GM19397 (cell line): ENCODE results near the gene RNPEPL1.
"Not testable (repeated sequence)": the region's sequence is repeated elsewhere in the genome, so short reads cannot be mapped to it uniquely, and the experiment has no call there.

Experiments used
- ATAC-seq: cut with Tn5 transposase; IDR thresholded peaks from one replicate; pipeline ENCODE4 v1.9.1; 2021; ENCODE audit warnings: mild to moderate bottlenecking, moderate library complexity; ENCODE audit not compliant: unreplicated experiment

The RNPEPL1 gene

DNA sequence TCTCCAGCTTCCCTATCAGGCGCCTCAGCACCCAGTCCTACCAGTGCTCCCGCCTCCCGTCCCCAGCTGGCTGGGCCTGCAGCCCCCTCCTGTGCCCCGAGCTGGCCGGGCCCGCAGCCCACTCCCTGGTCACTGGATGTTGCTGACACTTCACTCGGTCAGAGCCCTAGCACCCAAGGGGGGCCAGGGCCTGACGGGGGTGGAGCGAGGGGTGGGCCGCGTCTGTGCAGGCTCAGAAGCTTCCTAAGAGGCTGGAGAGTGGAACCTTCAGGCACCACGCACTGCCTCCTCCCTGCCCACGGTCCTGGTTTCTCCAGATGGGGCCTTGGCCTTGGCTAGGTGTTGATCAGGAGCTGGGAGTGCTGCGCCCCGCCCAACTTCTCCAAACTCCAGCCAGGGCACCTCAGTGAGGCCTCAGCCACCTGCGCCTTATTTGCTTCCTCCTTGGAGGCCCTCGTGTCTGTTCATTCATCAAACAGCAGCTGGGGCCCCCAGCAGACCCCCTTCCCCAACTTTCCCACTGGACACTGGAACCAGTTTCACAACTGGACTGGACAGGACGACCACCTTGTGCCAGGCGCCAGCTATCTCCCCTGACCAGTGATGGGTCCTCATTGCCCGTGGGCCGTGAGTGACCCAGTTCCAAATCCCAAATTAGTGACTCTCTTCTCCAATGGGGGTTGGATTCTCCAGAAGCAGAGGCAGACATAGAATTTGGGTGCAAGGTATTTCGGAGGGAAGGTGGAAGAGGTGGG lies 35.0 kb downstream of the RNPEPL1 start:
- no peak for ATAC-seq

DNA sequence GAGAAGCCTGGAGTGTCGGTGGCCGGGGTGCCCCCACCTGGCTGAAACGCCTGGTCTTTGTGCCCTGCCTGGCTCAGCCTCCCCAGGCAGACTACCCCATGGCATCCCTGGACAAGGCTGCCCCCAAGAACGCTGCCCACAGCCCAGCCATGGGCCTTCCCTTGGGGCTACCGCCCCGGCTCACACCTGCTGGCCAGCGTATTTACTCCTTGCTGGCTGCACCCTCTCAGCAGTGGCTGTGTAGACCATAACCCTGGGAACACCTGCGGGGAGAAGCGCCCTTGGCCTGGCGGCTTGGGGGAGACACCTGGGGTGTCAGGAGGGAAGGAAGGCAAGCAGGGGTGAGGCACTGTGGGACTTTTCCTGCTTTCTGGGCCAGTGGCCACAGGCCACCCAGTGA lies 35.6 kb downstream of the RNPEPL1 start:
- ATAC-seq, result no peak

DNA sequence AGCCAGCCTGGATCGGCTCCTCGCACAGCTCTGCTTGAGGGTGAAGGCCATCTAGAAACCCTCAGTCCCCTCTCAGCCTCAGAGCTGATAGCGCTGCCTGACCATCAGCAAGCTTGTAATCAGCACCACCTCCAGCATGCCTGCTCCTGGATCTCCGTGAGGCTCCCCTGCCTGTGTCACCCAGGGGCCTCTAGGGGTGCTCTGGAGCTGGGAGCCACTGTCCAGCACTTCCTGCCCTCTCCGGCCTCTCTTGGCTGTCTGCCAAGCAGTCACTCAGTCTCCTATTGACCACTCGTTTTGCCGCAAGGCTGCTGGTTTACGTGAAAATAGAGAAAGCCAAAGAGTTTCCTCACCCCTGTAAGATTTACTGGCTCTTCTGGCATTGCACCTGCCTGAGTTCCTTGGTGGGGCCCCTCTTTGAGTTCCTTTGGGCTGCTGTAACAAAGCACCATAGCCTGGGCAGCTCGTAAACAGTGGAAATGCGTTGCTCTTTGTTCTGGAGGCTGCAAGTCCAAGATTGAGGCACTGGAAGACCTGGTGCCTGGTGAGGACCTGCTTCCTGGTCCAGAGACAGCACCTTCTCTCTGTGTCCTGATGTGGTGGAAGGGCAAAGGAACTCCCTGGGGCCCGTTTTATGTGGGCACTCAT lies 36.1 kb downstream of the RNPEPL1 start:
- no peak for ATAC-seq

DNA sequence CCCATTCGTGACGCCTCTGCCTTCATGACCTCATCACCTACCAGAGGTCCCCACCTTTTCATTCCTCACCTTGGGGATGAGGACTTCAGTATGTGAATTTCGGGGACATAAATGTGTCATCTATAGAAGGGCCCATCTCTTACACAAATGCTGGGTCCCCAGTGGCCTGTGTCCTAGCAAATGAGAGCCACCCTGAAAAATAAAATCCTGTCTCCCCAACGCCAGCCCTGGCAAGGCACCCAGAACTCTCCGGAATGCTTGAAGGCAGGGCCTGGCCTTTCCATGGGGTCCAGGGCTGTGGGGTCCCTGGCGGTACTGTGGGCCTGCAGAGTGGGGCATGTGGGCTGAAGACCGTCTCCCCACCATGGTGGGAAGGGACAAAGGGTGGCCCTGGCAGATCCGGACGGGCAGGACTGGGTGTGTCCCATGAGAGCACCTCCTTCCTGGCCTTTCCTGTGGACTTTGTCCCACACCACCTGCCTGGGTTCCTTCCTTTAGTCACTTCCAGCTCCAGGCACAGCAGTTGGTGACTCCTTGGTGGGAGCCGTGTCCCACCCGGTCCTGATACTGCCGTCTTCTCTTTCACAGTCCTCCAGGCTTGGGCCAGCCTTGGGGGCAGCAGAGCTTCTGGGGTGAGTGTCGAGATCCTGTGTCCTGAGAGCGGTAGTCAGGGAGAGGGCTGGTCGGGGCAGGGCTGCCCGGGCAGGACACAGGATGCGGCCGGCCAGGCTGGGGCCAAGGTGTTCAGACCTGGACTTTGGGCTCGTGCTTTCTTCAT lies 36.8 kb downstream of the RNPEPL1 start:
- ATAC-seq, result no peak

DNA sequence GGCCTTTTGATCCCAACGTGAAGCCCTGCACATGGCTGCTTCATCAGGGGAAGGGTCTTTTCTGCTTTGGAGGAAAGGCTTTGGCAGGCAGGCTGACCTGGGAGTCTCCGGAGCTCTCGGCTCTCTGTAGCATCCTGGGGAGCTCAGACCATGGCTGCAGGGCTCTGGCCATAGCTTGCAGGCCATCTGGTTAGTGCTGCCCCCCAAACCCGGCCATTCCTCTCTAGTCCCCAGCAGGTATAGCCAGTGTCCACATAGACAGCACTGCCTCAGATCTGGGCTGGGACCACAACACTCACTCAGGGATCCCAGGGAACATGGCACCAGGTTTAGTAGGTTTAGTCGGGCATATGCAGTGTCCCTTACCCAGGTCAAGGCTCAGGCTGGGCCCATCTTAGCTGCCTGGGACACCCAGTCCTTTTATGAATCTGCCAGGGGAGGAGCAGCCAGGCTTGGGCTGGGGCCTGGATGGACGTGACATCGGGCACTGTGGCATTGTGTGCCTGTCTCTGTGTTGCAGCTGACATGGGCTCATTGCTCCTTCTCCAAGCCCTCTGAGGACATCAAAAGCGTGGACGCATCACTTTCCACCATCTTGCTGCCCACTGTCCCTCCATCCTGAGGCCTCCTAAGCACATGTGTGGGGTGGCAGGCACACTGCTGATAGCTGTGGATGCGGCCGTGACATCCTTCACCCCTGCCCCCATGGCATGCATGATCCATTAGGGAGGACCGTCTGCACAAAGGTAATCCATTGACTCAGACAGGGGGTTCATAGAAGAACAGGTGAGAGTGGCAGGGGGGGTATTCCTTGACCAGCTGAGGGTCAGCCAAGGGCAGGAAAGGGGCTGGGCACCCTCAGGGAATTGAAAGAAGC lies 37.8 kb downstream of the RNPEPL1 start:
- ATAC-seq, result no peak

DNA sequence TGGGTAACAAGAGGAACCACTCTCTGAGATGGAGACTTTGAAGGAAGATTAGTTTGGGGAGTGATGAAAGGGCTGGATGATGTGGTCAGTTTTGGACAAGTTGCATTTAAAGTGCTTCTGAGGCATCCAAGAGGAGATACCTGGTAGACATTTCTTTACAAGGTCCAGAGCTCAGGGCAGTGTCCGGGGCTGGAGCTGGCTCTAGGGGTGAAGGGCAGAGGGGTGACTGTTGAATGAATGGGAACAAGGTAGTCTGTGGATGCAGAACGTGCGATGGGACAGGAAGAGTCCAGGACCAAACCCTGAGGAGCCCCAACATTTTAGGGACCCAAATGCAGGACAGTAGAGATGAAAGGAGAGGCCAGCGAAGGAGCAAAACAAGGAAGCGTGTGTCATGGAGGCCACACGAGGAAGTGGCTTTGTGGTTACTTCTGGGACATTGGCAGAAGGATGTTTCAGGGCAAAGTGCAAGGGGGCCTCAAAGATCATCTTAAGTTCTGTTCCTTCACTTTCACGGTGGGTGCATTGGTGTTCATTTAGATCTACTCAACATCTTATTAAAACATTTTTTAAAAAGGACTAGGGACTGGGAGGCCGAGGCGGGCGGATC lies 43.4 kb downstream of the RNPEPL1 start:
- ATAC-seq, result no peak

DNA sequence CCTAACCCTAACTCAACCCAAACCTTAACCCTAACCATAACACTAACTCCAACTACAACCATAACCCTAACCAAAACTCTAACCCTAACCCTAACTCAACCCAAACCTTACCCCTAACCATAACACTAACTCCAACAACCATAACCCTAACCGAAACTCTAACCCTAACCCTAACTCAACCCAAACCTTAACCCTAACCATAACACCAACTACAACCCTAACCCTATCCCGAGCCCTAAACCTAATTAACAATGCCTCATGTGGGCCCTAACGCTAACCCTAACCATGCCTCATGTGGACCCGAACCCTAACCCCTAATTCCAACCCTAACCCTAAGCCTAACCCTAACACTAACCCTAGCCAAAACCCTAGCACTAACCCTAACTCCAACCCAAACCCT lies 45.5 kb downstream of the RNPEPL1 start:
- no peak for ATAC-seq

DNA sequence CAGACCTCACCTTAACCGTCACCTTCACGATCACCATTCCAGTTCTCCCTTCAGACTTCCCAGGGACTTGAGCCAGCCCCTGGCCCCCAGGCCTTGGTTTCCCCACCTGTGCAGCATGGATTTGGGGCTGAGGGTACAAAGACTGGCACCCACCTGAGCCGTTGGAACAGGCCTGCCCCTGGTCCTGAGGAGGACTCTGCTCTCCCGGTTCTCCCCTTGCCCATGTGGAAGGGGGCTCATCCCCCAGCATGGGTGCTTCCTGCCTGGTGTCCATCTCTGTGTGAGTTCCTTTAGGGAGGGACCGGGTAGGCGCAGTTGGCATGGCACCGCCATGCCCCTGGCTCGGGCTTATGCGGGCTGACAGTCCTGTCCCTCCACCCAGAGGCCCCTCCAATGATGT lies 46.1 kb downstream of the RNPEPL1 start:
- ATAC-seq, result no peak

DNA sequence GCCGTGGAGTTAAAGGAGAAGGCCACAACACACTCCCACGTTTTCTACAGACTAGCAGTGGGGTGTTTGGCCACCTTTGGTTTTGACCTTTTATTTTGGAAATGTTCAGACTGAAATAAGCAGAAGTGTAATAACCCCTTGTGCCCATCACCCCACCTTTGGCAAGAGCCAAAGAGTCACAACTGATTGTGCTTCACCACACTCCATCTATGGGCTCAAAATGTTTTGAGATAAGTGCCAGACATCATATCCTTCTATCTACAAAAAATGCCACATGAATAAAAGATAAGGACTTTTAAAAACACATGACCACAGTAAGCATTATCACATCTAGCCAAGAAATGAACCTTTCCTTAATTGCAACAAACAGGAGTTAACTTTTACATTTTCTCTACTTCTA lies 47.1 kb downstream of the RNPEPL1 start:
- no peak for ATAC-seq

DNA sequence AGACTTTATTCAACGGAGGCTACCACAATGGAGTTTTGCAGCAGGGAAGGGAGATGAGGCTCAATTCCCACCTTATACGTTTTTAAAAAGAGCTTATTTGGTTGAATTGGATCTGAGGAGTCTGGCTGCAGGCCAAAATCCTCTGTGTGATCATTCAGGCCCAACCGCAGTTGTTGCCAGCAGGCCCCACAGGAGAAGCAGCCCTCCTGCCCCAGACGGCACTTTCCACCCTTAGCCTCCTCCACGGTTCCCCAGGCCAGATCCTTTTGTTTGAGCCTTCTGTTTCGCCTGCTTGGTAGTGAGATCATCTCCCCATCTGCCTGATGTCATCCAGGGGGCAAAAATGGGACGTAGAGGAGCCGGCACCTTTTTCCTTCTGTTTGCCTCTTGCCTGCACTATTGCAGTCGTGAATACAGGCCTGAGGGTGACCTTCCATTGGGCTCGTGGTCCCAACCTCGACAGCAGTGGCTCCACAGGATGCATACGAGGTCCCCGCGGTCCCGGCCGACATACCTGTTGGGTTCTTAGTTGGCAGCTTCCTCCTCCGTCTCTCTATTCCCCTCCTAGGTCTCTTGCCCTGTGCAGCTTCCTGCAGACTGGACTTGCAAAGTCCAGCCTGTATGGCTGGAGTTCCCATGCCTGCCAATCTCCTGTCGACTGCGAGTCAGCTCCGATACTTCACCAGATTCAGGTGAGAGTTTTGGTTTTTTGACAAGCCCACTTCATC lies 47.7 kb downstream of the RNPEPL1 start:
- ATAC-seq, result no peak

DNA sequence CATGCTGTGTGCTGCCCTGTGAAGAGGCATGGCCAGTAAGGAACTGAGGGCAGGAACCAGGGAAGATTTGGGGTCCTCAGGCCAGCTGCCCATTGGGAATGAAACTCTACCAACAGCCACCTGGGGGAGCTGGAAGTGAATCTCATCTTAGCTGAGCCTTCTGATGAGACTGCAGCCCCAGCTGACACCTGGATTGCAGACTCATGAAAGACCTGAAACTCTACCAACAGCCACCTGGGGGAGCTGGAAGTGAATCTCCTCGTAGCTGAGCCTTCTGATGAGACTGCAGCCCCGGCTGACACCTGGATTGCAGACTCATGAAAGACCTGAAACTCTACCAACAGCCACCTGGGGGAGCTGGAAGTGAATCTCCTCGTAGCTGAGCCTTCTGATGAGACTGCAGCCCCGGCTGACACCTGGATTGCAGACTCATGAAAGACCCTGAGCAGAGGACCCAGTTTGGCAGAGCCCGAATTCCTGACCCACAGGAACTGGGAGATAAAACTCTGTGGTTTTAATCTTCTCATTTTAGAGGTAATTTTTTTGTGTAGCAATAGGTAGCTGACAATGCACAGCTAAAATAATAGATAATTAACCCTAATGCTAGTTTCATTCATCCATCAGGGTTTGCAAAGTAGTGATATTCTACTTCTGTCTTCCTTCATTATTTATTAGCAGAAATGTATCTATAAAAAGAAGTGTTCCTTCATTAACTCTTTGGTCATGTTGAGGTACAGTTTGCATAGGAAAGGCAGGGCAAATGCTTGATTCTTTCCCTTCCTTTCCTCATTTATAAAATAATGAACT lies 48.8 kb downstream of the RNPEPL1 start:
- ATAC-seq, result not testable (repeated sequence)

DNA sequence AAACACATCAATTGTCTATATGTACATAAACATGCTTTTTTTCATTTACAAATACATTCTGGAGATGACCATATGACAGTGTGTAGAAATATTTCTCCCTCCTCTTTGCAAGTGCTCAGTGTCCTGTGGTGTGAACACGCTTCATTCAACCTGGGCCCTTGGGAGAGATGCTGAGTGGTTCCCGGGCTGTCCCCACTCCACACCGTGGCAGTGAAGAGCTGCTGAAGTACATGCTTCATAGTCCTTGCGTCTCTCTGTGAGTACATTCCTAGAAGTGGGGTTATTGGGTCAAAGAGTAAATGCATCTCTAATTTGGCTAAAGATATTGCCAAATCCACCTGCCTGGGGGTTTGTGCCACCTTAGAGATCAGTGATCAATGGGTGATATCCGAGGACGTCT lies 50.5 kb downstream of the RNPEPL1 start:
- ATAC-seq, result no peak

DNA sequence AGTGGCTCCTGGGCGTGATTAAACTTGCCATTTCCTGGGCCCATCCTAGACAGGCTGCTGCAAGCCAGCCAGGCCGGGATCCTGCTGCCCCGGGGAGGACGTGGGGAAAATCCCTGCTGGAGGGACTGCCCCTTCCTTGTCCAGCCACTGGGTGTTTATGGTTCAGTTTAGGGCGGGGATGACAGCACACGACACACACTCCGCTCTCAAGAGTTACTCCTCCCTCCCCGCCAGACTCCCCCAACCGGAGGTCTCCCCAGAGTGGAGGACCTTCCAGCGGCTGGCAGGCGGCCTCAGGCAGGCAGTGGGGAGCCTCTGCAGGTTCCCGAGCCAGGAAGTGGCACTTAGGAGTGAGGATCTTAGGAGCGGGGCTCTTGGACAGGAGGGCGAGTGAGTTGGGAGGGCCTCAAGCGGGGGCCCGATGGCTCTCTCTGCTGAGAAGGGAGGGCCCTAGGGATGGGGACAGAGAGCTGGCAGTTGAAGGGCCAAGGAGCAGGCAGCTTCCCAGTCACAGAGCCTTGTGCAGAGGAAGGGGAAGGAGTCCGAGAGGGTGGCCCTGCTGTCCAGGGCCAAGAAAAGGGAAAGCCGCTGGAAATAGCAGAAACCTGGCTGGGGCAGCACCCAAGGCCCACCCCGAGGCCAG lies 51.3 kb downstream of the RNPEPL1 start:
- ATAC-seq, result no peak

DNA sequence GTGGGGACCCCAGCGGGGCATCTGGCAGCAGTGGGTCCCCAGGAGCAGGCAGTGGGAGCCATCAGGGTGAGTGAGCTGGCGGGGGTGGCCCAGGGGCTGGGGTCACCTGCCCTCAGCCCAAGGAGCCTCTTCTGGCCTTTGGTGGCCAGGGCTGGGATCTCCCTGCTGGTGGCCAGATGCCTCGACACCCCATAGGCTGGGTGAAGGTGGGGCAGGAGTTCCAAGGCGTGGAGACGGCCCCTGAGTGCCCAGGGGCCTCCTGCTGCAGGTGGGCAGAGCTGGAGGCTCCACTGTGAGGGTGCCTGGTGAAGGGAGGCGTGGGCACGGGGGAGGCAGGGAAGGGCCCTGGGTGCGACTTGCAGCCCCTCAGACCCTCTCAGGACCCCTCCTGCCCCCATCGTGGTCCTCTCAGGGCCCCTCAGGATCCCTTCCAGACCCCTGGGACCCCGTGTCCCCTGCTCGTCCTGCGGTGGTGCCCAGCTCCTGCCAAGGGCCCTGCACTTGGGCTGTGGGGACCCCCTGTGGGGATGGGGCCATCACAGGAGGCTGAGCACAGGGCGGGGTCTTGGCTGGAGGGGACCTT lies 52.0 kb downstream of the RNPEPL1 start:
- no peak for ATAC-seq

DNA sequence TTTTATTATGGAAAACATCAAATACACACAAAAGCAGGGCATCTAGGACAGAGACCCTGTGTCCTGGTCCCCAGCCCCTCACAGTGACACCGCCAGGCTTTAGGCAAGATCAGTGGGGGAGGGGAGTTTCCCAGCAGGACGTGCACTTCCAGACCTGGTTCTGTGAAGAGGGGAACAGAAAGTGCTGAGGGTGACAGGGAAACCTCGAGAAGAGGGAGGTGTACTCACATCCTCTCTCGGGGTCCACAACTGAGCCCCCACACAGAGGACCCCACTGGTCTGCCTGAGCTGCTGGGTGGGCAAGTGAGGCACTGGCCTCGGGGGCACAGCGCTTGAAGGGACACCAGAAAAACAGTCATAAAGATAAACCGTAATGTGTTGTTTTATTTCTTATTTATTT lies 52.6 kb downstream of the RNPEPL1 start:
- no peak for ATAC-seq

DNA sequence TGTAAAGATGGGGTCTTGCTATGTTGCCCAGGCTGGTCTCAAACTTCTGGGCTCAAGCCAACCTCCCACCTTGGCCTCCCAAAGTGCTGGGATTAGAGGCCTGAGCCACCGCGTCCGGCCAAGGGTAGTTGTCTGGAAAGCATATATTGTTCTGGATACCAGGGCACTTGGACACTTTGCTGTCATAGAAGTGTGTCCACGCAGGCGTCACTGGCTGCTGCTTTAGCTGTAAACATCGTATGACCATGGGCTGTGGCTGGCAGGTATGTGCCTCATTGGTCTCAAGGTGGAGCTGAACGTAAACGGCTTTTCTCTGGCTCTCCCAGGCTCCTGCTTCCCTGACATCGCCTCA lies 53.8 kb downstream of the RNPEPL1 start:
- ATAC-seq, result no peak

DNA sequence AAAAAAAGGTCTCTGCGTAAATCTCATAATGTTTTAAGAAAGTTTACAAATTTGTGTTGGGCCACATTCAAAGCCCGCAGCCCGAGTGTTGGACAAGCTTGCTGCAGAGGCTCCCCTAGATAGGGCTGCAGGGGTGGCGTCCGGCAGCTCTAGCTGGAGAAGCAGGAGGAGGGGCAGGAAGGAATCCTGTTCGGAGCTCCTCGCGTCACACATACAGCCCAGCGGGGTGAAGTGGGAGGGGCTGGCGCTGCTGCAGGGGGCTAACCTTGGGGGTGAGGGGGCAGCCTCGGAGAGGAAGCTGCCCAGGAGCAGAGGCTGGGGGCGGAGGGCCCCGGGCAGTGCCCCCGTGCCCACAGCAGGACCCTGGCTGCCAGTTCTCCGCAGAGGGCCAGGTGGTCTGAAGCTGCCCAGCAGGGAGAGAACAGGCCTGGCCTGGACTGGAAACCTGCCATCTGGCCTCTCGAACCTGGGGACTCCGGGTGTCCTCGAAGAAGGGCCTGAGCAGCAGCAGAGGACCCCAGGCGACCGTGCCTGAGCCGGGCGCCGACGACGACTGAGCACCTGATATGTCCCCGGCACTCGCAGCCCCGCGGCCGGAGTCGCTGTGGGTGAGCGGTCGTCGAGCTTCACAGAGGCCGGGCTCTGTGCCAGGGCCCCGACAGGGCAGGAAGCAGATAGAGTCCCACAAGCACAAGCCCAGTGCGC lies 54.4 kb downstream of the RNPEPL1 start:
- no peak for ATAC-seq

DNA sequence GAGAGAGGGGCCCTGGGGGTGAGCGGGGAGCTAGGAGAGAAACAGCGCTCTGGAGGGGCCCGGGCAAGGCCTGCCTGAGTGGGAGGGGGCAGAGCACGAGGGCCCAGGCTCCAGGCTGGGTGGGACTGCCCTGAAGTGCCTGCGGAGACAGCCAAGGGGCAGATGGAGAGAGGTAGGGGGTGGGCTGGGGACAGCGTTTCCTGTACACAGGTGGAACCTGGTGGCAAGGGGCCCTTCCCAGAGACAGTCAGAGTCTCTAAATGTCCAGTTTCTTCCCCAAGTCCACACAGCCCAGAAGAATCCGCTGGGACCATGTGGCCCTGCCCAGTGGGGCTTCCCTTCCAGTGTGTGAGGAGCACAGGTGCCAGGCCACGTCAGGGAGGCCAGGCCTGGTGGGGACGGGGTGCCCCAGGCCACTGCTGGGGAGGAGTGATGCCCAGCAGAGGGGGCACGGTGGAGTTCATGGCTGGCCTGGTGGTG lies 55.3 kb downstream of the RNPEPL1 start:
- ATAC-seq, result no peak
